IPS DF 6.9 (cell line): ENCODE results near the gene UBE2L3.
"Not testable (repeated sequence)": the region's sequence is repeated elsewhere in the genome, so short reads cannot be mapped to it uniquely, and the experiment has no call there.

Experiments
- DNase-seq: peaks from one replicate; pipeline ENCODE4 v3.0.0-alpha.2; 2013; ENCODE audit warnings: low read depth, low spot score
- H3K27ac ChIP-seq: one replicate; pipeline ENCODE4 v1.5.1; 2013; ENCODE audit warnings: low read length, control low read depth
- H3K27me3 ChIP-seq: 2 replicates; pipeline ENCODE4 v1.6.1; 2013; ENCODE audit warnings: mild to moderate bottlenecking, low read length; ENCODE audit not compliant: control insufficient read depth, insufficient read depth
- H3K36me3 ChIP-seq: 2 replicates; pipeline ENCODE4 v1.6.1; 2013; ENCODE audit warnings: low read length; ENCODE audit not compliant: control insufficient read depth, insufficient read depth
- H3K4me1 ChIP-seq: 2 replicates; pipeline ENCODE4 v1.6.1; 2013; ENCODE audit warnings: low read length; ENCODE audit not compliant: control insufficient read depth, insufficient read depth
- H3K4me3 ChIP-seq: 2 replicates; pipeline ENCODE4 v1.5.1; 2013; ENCODE audit warnings: mild to moderate bottlenecking, low read length
- H3K9me3 ChIP-seq: 2 replicates; pipeline ENCODE4 v1.6.1; 2013; ENCODE audit warnings: low read length, inconsistent platforms; ENCODE audit not compliant: control insufficient read depth, insufficient read depth
- WGBS: extraction: QIAGEN DNeasy Blood & Tissue Kit; methylation state at CpG from one replicate; pipeline ENCODE4 v1.1.7; 2013; ENCODE audit warnings: mixed read lengths, missing lambda C conversion rate; ENCODE audit not compliant: insufficient read length, insufficient coverage; 5-methylcytosine and 5-hydroxymethylcytosine counted together

UBE2L3 gene

GRCh38 chr22:21551361-21551760, 16.2 kb upstream of the UBE2L3 start, which contains the start of gene RIMBP3C:
RIMBP3C (minus strand) TSS chr22:21551461; CDS start chr22:21550976, 485 bp downstream.
- H3K36me3 ChIP-seq, H3K27me3 ChIP-seq, H3K9me3 ChIP-seq, H3K27ac ChIP-seq, H3K4me1 ChIP-seq, DNase-seq, H3K4me3 ChIP-seq: not testable (repeated sequence)
- no CpG with 5 or more reads among the region's 4 CpGs for WGBS

GRCh38 chr22:21559345-21560125, 8.0 kb upstream of the UBE2L3 start:
- DNase-seq, H3K9me3 ChIP-seq, H3K4me1 ChIP-seq, H3K27ac ChIP-seq, H3K36me3 ChIP-seq, H3K4me3 ChIP-seq, H3K27me3 ChIP-seq: not testable (repeated sequence)
- no CpG with 5 or more reads among the region's 10 CpGs for WGBS

DNA sequence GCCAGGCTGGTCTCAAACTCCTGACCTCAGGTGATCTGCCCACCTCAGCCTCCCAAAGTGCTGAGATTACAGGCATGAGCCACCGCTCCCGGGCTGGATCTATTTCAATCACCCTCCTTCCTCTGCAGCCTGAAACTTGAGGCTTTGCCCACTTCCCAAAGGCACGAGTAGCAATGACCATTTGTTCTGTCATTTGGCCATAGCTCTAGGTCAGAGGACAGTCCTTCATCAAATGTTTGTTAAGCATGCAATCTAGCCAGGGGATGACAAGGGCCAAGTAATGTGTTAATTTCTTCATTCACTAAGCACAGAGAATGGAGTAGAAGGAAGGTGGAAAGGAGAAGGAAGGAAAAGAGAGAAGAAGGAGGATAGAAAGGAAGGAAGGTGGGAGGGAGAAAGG, 6.9 kb upstream of the UBE2L3 start:
- not testable (repeated sequence) for H3K9me3 ChIP-seq, H3K27me3 ChIP-seq, H3K4me1 ChIP-seq, H3K27ac ChIP-seq, DNase-seq, H3K36me3 ChIP-seq, H3K4me3 ChIP-seq
- no CpG with 5 or more reads among the region's 3 CpGs for WGBS

- H3K4me3 ChIP-seq: no peak overlapping the region
- no peaks in the 10 kb centered on the region for H3K9me3 ChIP-seq
- H3K36me3 ChIP-seq: peaks cover 4% of the 10 kb centered on the region; the same call in 1 of the 2 replicates
- no CpG with 5 or more reads among the region's 8 CpGs for WGBS
- no peaks in the 10 kb centered on the region for H3K27me3 ChIP-seq
- no peaks in the 10 kb centered on the region for H3K4me1 ChIP-seq
- no peak for DNase-seq
- H3K27ac ChIP-seq: no peak overlapping the region
Observed at GRCh38 chr22:21563912-21564311, 3.6 kb upstream of the UBE2L3 start.

DNA sequence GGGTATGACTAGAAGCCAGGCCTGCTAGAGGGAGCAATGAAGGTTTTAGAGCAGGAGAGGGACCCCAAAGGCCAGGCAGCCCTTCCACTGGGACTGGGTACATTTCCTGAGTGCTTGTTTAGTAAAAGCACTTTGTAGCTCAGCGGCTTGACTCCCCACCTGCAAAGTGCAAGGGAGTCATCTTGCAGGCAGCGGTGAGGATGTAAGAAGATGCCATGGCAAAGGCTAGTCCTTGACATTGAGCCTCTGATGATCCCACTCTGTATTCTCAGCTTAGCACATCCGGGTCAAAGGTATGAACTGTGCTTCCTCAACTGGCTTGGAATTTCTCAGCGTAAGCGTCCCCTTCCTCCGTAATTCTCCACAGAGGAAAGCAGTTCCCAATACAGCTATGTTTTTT, 3.1 kb upstream of the UBE2L3 start:
- Histone ChIP-seq H3K27ac (no peak overlapping the region), H3K4me1 (no peaks in the 10 kb centered on the region), H3K36me3 (peaks cover 4% of the 10 kb centered on the region; the same call in 1 of the 2 replicates), H3K9me3 (no peaks in the 10 kb centered on the region), H3K27me3 (no peaks in the 10 kb centered on the region), H3K4me3 (no peak overlapping the region)
- DNase-seq: no peak
- WGBS: no CpG with 5 or more reads among the region's 6 CpGs

GRCh38 chr22:21568347-21569075, 997 bp downstream of the UBE2L3 start:
- Histone ChIP-seq H3K4me3 (peak overlapping the region; percentile 100), H3K4me1 (no peaks in the 10 kb centered on the region), H3K36me3 (peaks cover 4% of the 10 kb centered on the region; the same call in 1 of the 2 replicates), H3K27me3 (no peaks in the 10 kb centered on the region), H3K9me3 (no peaks in the 10 kb centered on the region), H3K27ac (no peak overlapping the region)
- DNase-seq: no peak
- no CpG with 5 or more reads among the region's 26 CpGs for whole genome bisulfite sequencing

- DNase-seq, H3K27ac ChIP-seq, H3K4me1 ChIP-seq, H3K9me3 ChIP-seq, H3K27me3 ChIP-seq, H3K36me3 ChIP-seq: not testable (repeated sequence)
- peak overlapping the region; percentile 100; the same call in 1 of the 2 replicates for H3K4me3 ChIP-seq
- WGBS: no CpG with 5 or more reads among the region's 12 CpGs
Observed at GRCh38 chr22:21569076-21569427, 1.5 kb downstream of the UBE2L3 start.

DNA sequence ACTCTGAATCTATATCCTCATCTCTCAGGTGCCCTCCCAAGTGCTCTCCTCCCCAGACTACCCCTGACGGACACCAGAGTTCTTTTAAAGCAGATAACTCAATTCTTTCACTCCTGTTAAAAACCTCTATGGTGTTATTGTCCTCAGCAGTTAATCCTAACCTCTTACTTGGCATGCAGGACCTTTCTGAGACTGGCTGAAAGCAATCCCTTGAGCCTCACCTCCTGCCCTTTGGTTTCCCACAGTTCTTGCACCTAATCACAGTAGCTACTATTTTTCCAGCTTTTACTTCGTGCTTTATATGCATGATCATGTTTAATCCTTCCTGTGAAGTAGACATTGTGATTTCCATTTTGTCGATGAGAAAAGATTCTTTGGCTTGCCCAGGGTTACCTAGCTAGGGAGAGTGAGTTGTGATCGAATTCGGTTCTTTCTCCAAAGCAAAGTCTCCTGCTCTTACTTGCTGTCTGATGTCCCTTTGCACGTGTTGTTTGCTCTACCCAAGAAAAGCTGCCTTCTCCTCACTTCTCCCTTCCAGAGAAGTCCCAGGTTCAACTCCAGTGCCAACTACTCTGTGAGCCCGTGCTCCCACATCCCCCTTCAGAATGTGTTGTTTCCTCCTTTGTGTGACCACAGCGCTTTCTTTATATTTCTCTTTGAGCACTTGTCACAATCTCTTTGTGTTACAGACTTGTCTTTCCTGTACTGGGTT, 2.1 kb downstream of the UBE2L3 start:
- Histone ChIP-seq H3K9me3 (no peaks in the 10 kb centered on the region), H3K36me3 (peaks cover 4% of the 10 kb centered on the region; the same call in 1 of the 2 replicates), H3K27me3 (no peaks in the 10 kb centered on the region), H3K4me1 (no peaks in the 10 kb centered on the region), H3K27ac (no peak overlapping the region), H3K4me3 (no peak overlapping the region)
- DNase-seq: no peak
- WGBS: no CpG with 5 or more reads among the region's 8 CpGs

GRCh38 chr22:21570398-21570797, 2.9 kb downstream of the UBE2L3 start:
- no peaks in the 10 kb centered on the region for H3K9me3 ChIP-seq
- H3K27me3 ChIP-seq: no peaks in the 10 kb centered on the region
- no peaks in the 10 kb centered on the region for H3K4me1 ChIP-seq
- peaks cover 4% of the 10 kb centered on the region; the same call in 1 of the 2 replicates for H3K36me3 ChIP-seq
- H3K27ac ChIP-seq: no peak overlapping the region
- WGBS: 100% methylated on average over 2 of the region's 4 CpGs
- no peak for DNase-seq
- no peak overlapping the region for H3K4me3 ChIP-seq

- Histone ChIP-seq H3K27me3 (no peaks in the 10 kb centered on the region), H3K27ac (no peak overlapping the region), H3K4me3 (no peak overlapping the region), H3K9me3 (no peaks in the 10 kb centered on the region), H3K4me1 (no peaks in the 10 kb centered on the region), H3K36me3 (peaks cover 4% of the 10 kb centered on the region; the same call in 1 of the 2 replicates)
- no CpG with 5 or more reads among the region's 4 CpGs for WGBS
- no peak for DNase-seq
Observed at GRCh38 chr22:21571679-21572078, 4.2 kb downstream of the UBE2L3 start.
